Brain microvascular endothelial cell (primary cell): ENCODE data around the gene RWDD4.

Experiments
- DNase-seq: peaks from one replicate; pipeline ENCODE4 v3.0.0-alpha.2; 2020
- H3K27ac ChIP-seq: fragments of 250-450 bp; sonication (Bioruptor Pico); 2 replicates; pipeline ENCODE4 v1.5.1; 2020; ENCODE audit warnings: mild to moderate bottlenecking, moderate library complexity
- H3K27me3 ChIP-seq: fragments of 250-450 bp; sonication (Bioruptor Pico); replicated peaks from 2 replicates; pipeline ENCODE4 v1.5.1; 2020; ENCODE audit warnings: mild to moderate bottlenecking
- H3K36me3 ChIP-seq: fragments of 250-450 bp; sonication (Bioruptor Pico); replicated peaks from 2 replicates; pipeline ENCODE4 v1.5.1; 2020; ENCODE audit warnings: mild to moderate bottlenecking
- H3K4me3 ChIP-seq: 2 replicates; pipeline ENCODE4 v1.5.1; 2011; ENCODE audit warnings: low read depth, mild to moderate bottlenecking, control low read depth, low read length, moderate library complexity
- in situ Hi-C: cut with HindIII; loops from 2 replicates; pipeline ENCODE4 v1.10.0; 2017; ENCODE audit warnings: low sequenced_read_pairs, low pct_ligation_motif_present
- TF ChIP-seq, protein P1 (sequence below): IDR thresholded peaks from 2 replicates; pipeline ENCODE4 v1.5.1; 2011; ENCODE audit warnings: low read depth, mild to moderate bottlenecking, moderate library complexity, low read length, control low read depth, inconsistent platforms; ENCODE audit errors: missing control alignments

The RWDD4 gene

DNA sequence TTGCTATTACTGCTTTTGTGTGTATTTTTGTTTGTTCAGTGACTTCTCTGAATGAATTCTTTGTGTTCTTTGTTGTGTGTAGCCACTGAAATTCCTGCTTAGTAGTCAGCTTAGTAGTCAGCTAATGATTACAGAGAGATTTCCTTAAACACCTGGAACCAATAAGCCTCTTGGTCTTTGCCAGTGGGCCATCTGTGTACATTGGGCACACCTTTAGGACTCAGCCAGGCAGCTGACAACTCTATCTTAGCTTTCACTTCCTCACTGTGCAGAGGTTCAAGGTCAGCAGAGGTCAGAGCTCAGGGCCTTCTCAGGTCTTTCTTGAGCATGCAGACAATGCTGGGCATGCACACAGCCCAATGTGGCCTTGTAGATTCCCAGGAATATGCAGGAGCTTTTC, 59.3 kb downstream of the RWDD4 start:
- DNase-seq, result no peak
- no peaks in the 10 kb centered on the region for H3K36me3 ChIP-seq
- H3K27ac ChIP-seq, result no peak overlapping the region
- H3K27me3 ChIP-seq, result no peaks in the 10 kb centered on the region
- in situ Hi-C loops, result no loop called here
- TF ChIP-seq, protein P1, sequence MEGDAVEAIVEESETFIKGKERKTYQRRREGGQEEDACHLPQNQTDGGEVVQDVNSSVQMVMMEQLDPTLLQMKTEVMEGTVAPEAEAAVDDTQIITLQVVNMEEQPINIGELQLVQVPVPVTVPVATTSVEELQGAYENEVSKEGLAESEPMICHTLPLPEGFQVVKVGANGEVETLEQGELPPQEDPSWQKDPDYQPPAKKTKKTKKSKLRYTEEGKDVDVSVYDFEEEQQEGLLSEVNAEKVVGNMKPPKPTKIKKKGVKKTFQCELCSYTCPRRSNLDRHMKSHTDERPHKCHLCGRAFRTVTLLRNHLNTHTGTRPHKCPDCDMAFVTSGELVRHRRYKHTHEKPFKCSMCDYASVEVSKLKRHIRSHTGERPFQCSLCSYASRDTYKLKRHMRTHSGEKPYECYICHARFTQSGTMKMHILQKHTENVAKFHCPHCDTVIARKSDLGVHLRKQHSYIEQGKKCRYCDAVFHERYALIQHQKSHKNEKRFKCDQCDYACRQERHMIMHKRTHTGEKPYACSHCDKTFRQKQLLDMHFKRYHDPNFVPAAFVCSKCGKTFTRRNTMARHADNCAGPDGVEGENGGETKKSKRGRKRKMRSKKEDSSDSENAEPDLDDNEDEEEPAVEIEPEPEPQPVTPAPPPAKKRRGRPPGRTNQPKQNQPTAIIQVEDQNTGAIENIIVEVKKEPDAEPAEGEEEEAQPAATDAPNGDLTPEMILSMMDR, result no peak
- H3K4me3 ChIP-seq, result no peak overlapping the region

DNA sequence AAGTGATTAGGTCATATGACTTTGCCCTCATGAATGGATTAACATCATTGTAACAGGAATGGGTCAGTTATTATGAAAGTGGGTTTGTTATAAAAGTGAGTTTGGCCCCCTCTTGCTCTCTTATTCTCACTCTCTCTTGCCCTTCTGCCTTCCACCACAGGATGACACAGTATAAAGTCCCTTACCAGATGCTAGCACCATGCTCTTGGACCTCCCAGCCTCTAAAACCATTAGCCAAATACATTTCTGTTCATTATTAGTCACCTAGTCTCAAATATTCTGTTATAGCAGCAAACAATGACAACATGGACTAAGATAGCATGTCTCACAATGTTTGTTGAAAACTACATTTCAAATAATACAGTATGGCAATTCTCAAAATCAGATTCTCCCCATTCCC, 59.7 kb downstream of the RWDD4 start:
- TF ChIP-seq, protein P1, result no peak
- Histone ChIP-seq H3K4me3 (no peak overlapping the region), H3K36me3 (no peaks in the 10 kb centered on the region), H3K27me3 (no peaks in the 10 kb centered on the region), H3K27ac (no peak overlapping the region)
- no peak for DNase-seq
- in situ Hi-C loops, result no loop called here

DNA sequence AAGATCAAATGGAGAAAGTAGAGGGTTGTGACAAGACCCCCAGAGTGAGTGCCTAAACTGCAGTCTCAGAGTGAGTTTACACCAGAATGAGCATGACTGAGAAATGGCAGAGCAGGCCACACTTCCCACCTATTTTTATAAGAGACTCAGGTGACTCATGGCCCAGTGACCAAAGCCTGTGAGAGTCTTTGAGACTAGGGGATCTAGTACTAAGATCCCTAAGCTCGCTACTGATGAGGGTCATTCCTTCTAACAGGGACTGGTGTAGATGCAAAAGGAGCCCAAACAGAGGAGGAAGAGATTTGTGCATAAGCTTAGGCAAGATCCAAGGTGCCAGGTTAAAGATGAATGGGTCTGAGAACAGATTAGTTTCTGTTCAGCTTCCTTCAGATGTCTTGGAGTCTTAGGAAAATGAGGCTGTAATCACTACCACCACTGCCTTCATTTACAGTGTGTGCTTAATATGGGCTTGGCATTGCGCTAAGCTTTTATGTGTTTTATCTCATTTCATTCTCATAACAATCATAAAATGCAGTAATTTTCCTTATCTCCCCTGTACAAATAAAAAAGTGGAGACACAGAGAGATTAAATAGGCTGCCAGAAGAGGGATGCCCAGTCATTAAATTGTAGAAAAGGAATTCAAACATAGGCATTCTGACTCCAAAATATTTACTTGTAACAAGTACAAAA, 62.8 kb downstream of the RWDD4 start:
- no peaks in the 10 kb centered on the region for H3K36me3 ChIP-seq
- TF ChIP-seq, protein P1, result no peak
- no peak overlapping the region for H3K4me3 ChIP-seq
- in situ Hi-C loops, result no loop called here
- no peaks in the 10 kb centered on the region for H3K27me3 ChIP-seq
- H3K27ac ChIP-seq, result no peak overlapping the region
- no peak for DNase-seq

DNA sequence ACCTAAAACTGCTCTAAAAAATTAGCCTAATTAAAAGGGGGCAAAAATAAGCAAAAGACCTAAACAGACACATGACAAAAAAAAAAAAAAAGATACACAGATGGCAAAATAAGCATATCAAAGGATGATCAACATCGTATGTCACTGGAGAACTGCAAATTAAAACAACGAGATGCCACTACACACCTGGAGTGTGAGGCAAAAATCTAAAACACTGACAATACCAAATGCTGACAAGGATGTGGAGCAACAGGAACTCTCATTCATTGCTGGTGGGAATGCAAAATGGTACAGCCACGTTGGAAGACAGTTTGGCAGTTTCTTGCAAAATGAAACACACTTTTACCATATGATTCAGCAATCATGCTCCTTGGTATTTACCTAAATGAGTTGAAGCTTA, 64.2 kb downstream of the RWDD4 start:
- H3K27me3 ChIP-seq, result no peaks in the 10 kb centered on the region
- DNase-seq, result no peak
- no peak overlapping the region for H3K27ac ChIP-seq
- H3K4me3 ChIP-seq, result no peak overlapping the region
- no peaks in the 10 kb centered on the region for H3K36me3 ChIP-seq
- TF ChIP-seq, protein P1, result no peak
- in situ Hi-C loops, result no loop called here

DNA sequence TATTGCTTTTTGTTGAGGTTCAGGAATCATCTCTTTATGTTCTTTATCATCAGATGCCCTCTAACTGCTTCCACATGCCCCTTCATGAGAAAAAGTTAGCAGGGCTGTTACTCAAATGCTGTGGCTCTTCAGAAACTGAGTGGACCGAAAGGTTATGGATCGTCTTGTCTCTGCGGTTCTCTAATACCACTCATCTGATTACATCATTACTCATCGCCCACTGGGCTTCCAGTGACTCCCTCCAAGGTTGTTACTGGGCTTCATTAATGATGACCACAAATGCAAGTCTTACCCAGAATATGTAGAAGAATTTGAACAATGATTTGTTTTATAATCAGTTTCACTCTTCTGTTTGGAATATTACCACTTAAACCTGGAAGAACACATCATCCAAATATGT, 67.7 kb downstream of the RWDD4 start:
- no peak for DNase-seq
- Histone ChIP-seq H3K4me3 (no peak overlapping the region), H3K36me3 (no peaks in the 10 kb centered on the region), H3K27me3 (no peaks in the 10 kb centered on the region), H3K27ac (no peak overlapping the region)
- TF ChIP-seq, protein P1, result no peak
- in situ Hi-C loops, result no loop called here
